Fibroblast of pulmonary artery (primary cell): Measurements from ENCODE around the gene F8.
A peak's percentile ranks its signal among the peaks of the same experiment; 100 is the strongest.

Experiments used
- DNase-seq: peaks from one replicate; pipeline ENCODE4 v3.0.0-alpha.2; 2010; ENCODE audit warnings: low read depth
- H3K4me3 ChIP-seq: replicated peaks from 2 replicates; pipeline ENCODE4 v1.5.1; 2011; ENCODE audit warnings: low read depth, mild to moderate bottlenecking, control low read depth, low read length, moderate library complexity
- TF ChIP-seq, protein P1 (sequence below): IDR thresholded peaks from 2 replicates; pipeline ENCODE4 v1.5.1; 2011; ENCODE audit warnings: mild to moderate bottlenecking, control low read depth, low read length, inconsistent platforms; ENCODE audit errors: missing control alignments

Gene F8

DNA sequence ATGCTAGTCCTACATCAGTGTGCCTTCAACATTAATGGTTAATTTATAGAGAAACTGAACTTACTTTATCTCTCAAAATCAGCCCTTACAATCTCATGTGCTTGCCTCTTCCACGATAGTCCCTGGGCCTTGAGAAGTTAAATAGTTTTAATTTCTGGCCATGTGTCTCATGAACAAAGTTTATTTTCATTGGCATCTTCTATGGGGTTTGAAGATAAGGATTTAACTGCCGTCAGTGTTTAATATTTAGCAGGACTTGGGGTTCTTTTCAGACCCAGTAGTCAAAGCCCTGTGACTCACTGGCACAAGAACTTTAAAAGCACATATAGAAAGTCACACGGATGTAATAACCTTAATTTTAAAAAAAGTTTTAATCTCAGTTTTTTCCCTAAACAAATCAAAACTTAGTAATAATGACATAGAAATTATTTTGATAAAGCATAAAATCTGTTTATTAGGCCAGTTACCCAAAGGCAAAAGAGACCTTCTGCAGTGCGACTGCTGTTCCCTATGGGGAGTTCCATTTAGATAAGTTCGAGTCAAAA lies 207.2 kb downstream of the F8 start:
- TF ChIP-seq, protein P1, sequence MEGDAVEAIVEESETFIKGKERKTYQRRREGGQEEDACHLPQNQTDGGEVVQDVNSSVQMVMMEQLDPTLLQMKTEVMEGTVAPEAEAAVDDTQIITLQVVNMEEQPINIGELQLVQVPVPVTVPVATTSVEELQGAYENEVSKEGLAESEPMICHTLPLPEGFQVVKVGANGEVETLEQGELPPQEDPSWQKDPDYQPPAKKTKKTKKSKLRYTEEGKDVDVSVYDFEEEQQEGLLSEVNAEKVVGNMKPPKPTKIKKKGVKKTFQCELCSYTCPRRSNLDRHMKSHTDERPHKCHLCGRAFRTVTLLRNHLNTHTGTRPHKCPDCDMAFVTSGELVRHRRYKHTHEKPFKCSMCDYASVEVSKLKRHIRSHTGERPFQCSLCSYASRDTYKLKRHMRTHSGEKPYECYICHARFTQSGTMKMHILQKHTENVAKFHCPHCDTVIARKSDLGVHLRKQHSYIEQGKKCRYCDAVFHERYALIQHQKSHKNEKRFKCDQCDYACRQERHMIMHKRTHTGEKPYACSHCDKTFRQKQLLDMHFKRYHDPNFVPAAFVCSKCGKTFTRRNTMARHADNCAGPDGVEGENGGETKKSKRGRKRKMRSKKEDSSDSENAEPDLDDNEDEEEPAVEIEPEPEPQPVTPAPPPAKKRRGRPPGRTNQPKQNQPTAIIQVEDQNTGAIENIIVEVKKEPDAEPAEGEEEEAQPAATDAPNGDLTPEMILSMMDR: no peak
- H3K4me3 ChIP-seq: no peak overlapping the region
- peak; percentile 34 for DNase-seq

DNA sequence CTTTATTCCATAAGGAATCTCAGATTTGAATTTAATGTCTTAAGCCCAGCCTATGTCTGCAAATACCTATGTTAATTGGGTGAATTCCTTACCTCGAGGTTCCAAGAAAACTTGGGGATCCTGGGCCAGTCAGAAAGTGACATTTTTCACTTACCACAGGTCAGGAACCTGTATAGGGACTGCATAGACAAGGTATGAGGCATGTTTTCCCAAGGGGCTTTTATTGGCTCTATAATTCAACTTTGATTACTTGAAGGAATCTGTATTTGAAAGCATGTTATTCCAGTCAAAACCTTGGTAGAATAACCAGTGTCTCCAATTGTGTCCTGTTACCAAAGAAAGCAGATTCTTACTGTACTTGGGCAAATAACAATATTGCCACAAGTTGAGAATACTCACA lies 208.7 kb downstream of the F8 start:
- no peak for DNase-seq
- TF ChIP-seq, protein P1: no peak
- no peak overlapping the region for H3K4me3 ChIP-seq

DNA sequence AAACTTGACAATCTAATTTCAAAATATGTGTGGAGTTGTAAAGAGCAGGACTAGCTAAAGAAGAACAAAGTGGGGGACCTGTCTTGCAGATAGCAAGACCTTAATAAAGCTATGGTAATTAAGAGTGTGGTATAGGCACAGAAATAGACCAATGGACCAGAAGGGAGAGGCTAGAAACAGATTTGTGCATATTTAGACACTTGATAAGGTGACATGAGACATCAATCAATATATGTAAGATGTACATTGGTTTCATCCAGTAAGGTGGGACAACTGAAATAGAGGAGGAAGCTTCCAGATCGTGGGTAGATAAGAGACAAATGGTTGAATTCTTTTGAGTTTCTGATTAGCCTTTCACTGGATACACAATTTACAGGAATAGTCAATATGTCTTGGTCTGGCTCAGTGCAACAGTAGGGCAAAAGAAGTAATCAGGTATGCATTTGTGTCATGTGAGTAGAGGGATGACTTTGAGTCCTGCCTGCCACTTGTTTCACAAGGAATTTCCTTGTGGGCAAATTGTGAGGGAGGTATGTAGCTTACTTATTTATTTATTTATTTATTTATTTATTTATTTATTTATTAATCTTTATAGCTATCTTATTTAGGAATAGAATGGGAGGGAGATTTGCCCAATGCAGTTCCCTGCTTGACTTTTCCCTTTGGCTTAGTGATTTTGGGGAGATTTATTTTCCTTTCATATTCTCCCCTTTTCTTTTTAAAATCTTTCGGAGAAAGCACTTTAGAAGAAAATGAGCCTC lies 210.0 kb downstream of the F8 start:
- no peak overlapping the region for H3K4me3 ChIP-seq
- DNase-seq: no peak
- TF ChIP-seq, protein P1: no peak

DNA sequence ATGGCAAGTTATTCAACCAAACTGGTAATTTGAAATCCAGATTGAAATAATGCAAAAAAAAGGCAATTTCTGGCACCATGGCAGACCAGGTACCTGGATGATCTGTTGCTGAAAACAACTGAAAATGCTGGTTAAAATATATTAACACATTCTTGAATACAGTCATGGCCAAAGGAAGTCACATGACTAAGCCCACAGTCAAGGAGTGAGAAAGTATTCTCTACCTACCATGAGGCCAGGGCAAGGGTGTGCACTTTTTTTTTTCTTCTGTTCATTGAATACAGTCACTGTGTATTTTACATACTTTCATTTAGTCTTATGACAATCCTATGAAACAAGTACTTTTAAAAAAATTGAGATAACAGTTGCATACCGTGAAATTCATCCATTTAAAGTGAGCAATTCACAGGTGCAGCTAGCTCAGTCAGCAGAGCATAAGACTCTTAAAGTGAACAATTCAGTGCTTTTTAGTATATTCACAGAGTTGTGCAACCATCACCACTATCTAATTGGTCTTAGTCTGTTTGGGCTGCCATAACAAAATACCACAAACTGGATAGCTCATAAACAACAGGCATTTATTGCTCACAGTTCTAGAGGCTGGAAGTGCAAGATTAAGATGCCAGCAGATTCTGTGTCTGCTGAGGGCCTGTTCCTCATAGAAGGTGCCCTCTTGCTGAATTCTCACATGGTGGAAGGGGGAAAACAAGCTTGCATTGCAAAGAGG lies 212.4 kb downstream of the F8 start:
- DNase-seq: no peak
- TF ChIP-seq, protein P1: no peak
- H3K4me3 ChIP-seq: no peak overlapping the region

DNA sequence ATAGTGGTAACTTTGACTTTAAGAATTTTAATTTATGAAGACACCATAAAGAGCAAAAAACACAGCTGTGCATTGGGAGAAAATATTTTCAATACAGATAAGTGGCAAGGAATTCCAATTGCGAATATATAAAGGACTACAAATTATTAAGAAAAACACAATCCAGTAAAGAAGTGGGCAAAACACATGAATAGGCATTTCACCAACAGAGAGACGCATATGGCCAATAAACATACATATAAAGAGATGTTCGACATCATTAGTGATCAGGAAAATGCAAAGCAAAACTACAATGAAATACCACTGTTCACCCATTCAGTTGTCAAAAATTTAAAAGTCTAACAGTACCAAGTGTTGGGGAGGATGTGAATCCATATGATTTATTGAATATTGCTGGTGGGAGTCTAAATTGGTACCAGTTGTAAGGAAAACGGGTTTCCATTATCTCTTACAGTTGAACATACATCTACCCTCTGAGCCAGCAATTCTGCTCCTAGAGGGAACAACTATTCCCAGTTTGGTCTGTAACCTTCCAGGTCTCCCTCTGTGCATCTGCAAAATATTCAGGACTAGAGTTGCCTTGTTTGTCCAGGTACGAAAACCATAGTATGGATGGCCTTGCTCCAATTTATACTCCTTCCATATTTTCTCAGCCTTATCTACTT lies 215.6 kb downstream of the F8 start:
- TF ChIP-seq, protein P1: no peak
- no peak for DNase-seq
- no peak overlapping the region for H3K4me3 ChIP-seq

DNA sequence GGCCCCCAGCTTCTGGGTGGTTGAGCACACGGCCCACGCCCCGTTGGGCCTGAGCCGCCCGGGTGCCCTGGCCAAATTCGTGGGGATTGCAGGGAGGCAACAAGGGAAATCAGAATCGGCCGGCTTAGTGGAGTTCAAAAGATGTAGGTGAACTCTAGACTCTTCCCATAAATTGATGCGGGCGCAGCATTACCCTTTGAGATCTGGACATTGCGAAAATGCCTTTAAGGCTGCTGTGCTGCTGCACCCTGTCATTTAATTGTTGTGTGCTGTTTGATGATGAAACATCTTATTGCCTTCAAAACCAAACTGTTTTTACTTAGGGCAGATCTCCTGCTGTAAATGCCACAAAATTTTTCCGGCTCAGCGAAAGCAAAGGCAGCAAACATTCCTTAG lies 216.8 kb downstream of the F8 start:
- TF ChIP-seq, protein P1: no peak
- peak; percentile 44 for DNase-seq
- peak overlapping the region; percentile 67 for H3K4me3 ChIP-seq
